ENCODE measurements around the gene FSTL4. TPM values are rescaled to one million over a fixed set of nuclear protein-coding genes. Genes with fewer than 3 reads are reported as not detected.

FSTL4 gene
- total and polyA plus RNA-seq, 2 experiments from 2014 or later = 1.4 to 2.8 TPM

DNA sequence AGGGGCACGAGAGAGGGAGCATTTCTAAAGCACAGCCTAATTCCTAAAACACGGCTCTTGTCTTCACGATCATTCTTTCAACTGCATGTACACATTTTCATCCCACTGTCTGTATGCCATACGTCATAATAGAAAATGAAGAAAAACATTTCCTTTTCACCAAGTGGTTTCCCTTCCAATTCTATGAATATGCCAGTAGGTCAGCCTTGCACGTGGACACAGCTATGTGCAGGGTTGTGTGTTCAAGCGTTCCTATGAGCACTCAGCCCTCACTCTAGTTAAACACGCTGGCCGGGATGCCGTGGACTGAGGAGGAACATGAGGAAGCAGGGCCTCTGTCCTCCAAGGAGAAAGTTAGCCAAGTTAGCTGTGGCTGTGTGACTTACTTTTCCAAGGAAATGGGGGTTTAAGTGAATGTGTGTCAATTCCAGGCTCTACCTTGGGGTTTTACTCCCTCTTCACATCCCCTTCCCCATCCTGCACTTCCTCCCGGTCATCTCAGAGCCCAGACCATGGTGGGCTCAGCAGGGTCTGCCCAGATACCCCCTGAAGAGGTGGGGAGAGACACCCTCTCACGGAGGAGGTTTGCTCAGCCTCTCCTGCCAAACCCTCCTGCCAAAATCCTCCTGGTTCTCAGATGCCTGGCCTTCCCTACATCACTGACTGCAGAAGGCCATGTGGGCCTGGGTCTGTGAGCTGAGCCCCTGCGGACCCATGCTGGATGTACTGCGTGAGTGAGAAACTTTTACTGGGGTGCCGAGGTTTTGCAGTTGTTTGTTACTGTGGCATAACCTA is 230.6 kb downstream of the FSTL4 start (continued):
- TF ChIP-seq, protein P1, sequence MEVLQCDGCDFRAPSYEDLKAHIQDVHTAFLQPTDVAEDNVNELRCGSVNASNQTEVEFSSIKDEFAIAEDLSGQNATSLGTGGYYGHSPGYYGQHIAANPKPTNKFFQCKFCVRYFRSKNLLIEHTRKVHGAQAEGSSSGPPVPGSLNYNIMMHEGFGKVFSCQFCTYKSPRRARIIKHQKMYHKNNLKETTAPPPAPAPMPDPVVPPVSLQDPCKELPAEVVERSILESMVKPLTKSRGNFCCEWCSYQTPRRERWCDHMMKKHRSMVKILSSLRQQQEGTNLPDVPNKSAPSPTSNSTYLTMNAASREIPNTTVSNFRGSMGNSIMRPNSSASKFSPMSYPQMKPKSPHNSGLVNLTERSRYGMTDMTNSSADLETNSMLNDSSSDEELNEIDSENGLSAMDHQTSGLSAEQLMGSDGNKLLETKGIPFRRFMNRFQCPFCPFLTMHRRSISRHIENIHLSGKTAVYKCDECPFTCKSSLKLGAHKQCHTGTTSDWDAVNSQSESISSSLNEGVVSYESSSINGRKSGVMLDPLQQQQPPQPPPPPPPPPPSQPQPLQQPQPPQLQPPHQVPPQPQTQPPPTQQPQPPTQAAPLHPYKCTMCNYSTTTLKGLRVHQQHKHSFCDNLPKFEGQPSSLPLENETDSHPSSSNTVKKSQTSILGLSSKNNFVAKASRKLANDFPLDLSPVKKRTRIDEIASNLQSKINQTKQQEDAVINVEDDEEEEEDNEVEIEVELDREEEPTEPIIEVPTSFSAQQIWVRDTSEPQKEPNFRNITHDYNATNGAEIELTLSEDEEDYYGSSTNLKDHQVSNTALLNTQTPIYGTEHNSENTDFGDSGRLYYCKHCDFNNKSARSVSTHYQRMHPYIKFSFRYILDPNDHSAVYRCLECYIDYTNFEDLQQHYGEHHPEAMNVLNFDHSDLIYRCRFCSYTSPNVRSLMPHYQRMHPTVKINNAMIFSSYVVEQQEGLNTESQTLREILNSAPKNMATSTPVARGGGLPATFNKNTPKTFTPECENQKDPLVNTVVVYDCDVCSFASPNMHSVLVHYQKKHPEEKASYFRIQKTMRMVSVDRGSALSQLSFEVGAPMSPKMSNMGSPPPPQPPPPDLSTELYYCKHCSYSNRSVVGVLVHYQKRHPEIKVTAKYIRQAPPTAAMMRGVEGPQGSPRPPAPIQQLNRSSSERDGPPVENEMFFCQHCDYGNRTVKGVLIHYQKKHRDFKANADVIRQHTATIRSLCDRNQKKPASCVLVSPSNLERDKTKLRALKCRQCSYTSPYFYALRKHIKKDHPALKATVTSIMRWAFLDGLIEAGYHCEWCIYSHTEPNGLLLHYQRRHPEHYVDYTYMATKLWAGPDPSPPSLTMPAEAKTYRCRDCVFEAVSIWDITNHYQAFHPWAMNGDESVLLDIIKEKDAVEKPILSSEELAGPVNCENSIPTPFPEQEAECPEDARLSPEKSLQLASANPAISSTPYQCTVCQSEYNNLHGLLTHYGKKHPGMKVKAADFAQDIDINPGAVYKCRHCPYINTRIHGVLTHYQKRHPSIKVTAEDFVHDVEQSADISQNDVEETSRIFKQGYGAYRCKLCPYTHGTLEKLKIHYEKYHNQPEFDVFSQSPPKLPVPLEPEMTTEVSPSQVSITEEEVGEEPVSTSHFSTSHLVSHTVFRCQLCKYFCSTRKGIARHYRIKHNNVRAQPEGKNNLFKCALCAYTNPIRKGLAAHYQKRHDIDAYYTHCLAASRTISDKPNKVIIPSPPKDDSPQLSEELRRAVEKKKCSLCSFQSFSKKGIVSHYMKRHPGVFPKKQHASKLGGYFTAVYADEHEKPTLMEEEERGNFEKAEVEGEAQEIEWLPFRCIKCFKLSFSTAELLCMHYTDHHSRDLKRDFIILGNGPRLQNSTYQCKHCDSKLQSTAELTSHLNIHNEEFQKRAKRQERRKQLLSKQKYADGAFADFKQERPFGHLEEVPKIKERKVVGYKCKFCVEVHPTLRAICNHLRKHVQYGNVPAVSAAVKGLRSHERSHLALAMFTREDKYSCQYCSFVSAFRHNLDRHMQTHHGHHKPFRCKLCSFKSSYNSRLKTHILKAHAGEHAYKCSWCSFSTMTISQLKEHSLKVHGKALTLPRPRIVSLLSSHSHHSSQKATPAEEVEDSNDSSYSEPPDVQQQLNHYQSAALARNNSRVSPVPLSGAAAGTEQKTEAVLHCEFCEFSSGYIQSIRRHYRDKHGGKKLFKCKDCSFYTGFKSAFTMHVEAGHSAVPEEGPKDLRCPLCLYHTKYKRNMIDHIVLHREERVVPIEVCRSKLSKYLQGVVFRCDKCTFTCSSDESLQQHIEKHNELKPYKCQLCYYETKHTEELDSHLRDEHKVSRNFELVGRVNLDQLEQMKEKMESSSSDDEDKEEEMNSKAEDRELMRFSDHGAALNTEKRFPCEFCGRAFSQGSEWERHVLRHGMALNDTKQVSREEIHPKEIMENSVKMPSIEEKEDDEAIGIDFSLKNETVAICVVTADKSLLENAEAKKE (CRISPR knock-in tag; IDR thresholded peaks at IDR 0.05) = no peak

DNA sequence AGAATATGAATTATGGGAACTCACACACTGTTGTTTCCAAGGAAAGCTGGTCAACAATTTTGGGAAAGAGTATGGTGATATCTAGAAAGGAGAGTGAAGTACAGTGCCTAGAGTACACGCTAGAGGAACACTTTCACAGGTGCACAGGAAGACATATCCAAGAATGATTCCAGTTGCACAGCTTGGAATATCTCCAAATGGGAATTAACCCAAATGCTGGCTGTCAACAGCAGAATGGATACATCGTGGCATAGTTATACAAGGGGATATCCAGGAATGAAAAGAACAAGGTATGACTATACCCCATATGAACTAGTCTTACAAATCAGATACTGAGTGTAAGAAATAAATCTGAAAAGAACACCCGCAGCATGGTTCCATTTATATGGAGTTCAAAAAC is 231.3 kb downstream of the FSTL4 start:
- Mint-ChIP-seq H3K27me3 (ENCODE audit: insufficient read depth, low read depth, poor library complexity) (peaks cover 7% of the 10 kb centered on the region), H3K9me3 (peaks cover 25% of the 10 kb centered on the region), H3K36me3 (ENCODE audit: low read depth) (peaks cover 11% of the 10 kb centered on the region; the same call in 2 of the 3 replicates), H3K4me1 (peaks cover 25% of the 10 kb centered on the region), H3K27ac (no peak overlapping the region), H3K4me3 (no peak overlapping the region)
- Histone ChIP-seq H3K9me2 (ENCODE audit: insufficient read depth) (peaks cover 2% of the 10 kb centered on the region; the same call in 1 of the 2 replicates), H3K4me3 (no peak overlapping the region), H4K20me1 (replicated peaks; ENCODE audit: insufficient read depth) (no peaks in the 10 kb centered on the region), H3K27ac (ENCODE audit: low read depth) (no peak overlapping the region), H2AFZ (no peak overlapping the region), H3K36me3 (ENCODE audit: insufficient read depth) (0 out of 2 replicates have a peak, but pooled peaks cover 2% of the 10 kb centered on the region), H3F3A (replicated peaks; ENCODE audit: low read depth) (no peaks in the 10 kb centered on the region), H3K79me2 (replicated peaks; ENCODE audit: insufficient read depth) (no peaks in the 10 kb centered on the region), H3K27me3 (ENCODE audit: insufficient read depth) (no peaks in the 10 kb centered on the region), H3K4me1 (ENCODE audit: insufficient read depth) (peaks cover 10% of the 10 kb centered on the region; the same call in 1 of the 2 replicates), H3K4me2 (no peak overlapping the region)
- TF ChIP-seq ZNF331 (CRISPR knock-in tag; IDR thresholded peaks at IDR 0.05; ENCODE audit: low read depth) = no peak
- ATAC-seq (no peak), DNase-seq (ENCODE audit: low spot score) (no peak)

DNA sequence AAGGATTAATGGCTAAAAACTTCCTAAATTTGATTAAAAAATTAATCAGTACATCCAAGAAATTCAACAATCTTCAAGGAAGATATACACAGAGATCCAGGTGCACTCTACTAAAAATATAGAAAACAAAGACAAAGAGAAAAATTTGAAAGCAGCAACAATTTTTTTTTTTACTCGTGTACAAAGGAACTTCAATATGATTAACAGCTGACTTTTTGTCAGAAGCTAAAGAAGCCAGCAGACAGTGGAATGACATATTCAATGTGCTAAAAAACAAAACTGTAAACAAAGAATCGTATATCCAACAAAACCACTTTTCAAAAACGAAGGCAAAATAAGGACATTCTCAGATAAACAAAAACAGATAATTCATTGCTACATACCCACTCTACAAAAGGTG is 234.6 kb downstream of the FSTL4 start:
- no peak overlapping the region for H3K4me2 ChIP-seq
- no peaks in the 10 kb centered on the region for H3K79me2 ChIP-seq (replicated peaks; ENCODE audit: insufficient read depth)
- Mint-ChIP-seq H3K4me3 (no peak overlapping the region), H3K36me3 (ENCODE audit: low read depth) (peaks cover 11% of the 10 kb centered on the region; the same call in 2 of the 3 replicates), H3K4me1 (peaks cover 2% of the 10 kb centered on the region; the same call in 1 of the 3 replicates), H3K27me3 (ENCODE audit: insufficient read depth, low read depth, poor library complexity) (no peaks in the 10 kb centered on the region), H3K9me3 (peaks cover 35% of the 10 kb centered on the region), H3K27ac (no peak overlapping the region)
- DNase-seq (ENCODE audit: low spot score) (no peak), ATAC-seq (no peak)
- H3F3A ChIP-seq (replicated peaks; ENCODE audit: low read depth) = no peaks in the 10 kb centered on the region
- no peaks in the 10 kb centered on the region for H4K20me1 ChIP-seq (replicated peaks; ENCODE audit: insufficient read depth)
- no peak overlapping the region for H2AFZ ChIP-seq
- no peak overlapping the region for H3K4me3 ChIP-seq
- peaks cover 5% of the 10 kb centered on the region; the same call in 1 of the 2 replicates for H3K9me2 ChIP-seq (ENCODE audit: insufficient read depth)
- no peaks in the 10 kb centered on the region for H3K4me1 ChIP-seq (ENCODE audit: insufficient read depth)
- H3K27me3 ChIP-seq (ENCODE audit: insufficient read depth) = no peaks in the 10 kb centered on the region
- no peak overlapping the region for H3K27ac ChIP-seq (ENCODE audit: low read depth)
- H3K36me3 ChIP-seq (ENCODE audit: insufficient read depth) = 0 out of 2 replicates have a peak, but pooled peaks cover 2% of the 10 kb centered on the region
- TF ChIP-seq, protein P2, sequence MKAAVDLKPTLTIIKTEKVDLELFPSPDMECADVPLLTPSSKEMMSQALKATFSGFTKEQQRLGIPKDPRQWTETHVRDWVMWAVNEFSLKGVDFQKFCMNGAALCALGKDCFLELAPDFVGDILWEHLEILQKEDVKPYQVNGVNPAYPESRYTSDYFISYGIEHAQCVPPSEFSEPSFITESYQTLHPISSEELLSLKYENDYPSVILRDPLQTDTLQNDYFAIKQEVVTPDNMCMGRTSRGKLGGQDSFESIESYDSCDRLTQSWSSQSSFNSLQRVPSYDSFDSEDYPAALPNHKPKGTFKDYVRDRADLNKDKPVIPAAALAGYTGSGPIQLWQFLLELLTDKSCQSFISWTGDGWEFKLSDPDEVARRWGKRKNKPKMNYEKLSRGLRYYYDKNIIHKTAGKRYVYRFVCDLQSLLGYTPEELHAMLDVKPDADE (IDR thresholded peaks at IDR 0.05) = no peak
- TF ChIP-seq EZH2 (IDR thresholded peaks at IDR 0.05; ENCODE audit: low read depth, unreplicated experiment) = no peak
- TF ChIP-seq STAT1 (IDR thresholded peaks at IDR 0.05; ENCODE audit: unreplicated experiment) = no peak
- TF ChIP-seq NANOG (IDR thresholded peaks at IDR 0.05; ENCODE audit: borderline replicate concordance) = no peak
- TF ChIP-seq JUNB (IDR thresholded peaks at IDR 0.05; ENCODE audit: unreplicated experiment) = no peak
- TF ChIP-seq ZNF114 (CRISPR knock-in tag; IDR thresholded peaks at IDR 0.05) = no peak
- no peak for TF ChIP-seq ZNF331 (CRISPR knock-in tag; IDR thresholded peaks at IDR 0.05; ENCODE audit: low read depth)
